Activated naive CD8-positive, alpha-beta T cell treated with anti-CD3 and anti-CD28 coated beads, Interleukin-2, amount 50 U/mL, for 16 hours (primary cell): ENCODE data around the gene DNAL1.
"Not testable (repeated sequence)": the region's sequence is repeated elsewhere in the genome, so short reads cannot be mapped to it uniquely, and the experiment has no call there.

Source experiments
- DNase-seq: peaks from one replicate; pipeline ENCODE4 v3.0.0-alpha.2; 2020; ENCODE audit warnings: low read depth, low spot score

DNAL1 gene

GRCh38 chr14:73640796-73641365, 3.9 kb upstream of the DNAL1 start:
- DNase-seq = no peak

GRCh38 chr14:73645248-73645610, 443 bp downstream of the DNAL1 start:
- no peak for DNase-seq

GRCh38 chr14:73651005-73651404, 6.2 kb downstream of the DNAL1 start:
- DNase-seq = no peak

GRCh38 chr14:73655851-73656250, 11.1 kb downstream of the DNAL1 start:
- DNase-seq = no peak

GRCh38 chr14:73659202-73659601, 14.4 kb downstream of the DNAL1 start:
- not testable (repeated sequence) for DNase-seq

- DNase-seq = no peak
Observed at GRCh38 chr14:73660511-73660910, 15.7 kb downstream of the DNAL1 start.

- DNase-seq = no peak
Observed at GRCh38 chr14:73661872-73662271, 17.1 kb downstream of the DNAL1 start.

GRCh38 chr14:73662487-73662943, 17.7 kb downstream of the DNAL1 start:
- no peak for DNase-seq

GRCh38 chr14:73663548-73664212, 18.9 kb downstream of the DNAL1 start:
- no peak for DNase-seq

- no peak for DNase-seq
Observed at GRCh38 chr14:73665130-73665529, 20.3 kb downstream of the DNAL1 start.

- DNase-seq = no peak
Observed at GRCh38 chr14:73666583-73666982, 21.8 kb downstream of the DNAL1 start.

GRCh38 chr14:73667854-73668253, 23.1 kb downstream of the DNAL1 start:
- DNase-seq = no peak

GRCh38 chr14:73674986-73675385, 30.2 kb downstream of the DNAL1 start:
- no peak for DNase-seq

GRCh38 chr14:73678698-73679097, 33.9 kb downstream of the DNAL1 start:
- DNase-seq = no peak

- no peak for DNase-seq
Observed at GRCh38 chr14:73680821-73681220, 36.0 kb downstream of the DNAL1 start.

- DNase-seq = no peak
Observed at GRCh38 chr14:73684627-73685026, 39.8 kb downstream of the DNAL1 start.

- no peak for DNase-seq
Observed at GRCh38 chr14:73685328-73685727, 40.5 kb downstream of the DNAL1 start.

- DNase-seq = no peak
Observed at GRCh38 chr14:73686901-73687300, 42.1 kb downstream of the DNAL1 start.

- no peak for DNase-seq
Observed at GRCh38 chr14:73694083-73694482, 49.3 kb downstream of the DNAL1 start.

- no peak for DNase-seq
Observed at GRCh38 chr14:73695082-73695481, 50.3 kb downstream of the DNAL1 start.

GRCh38 chr14:73695997-73696396, 51.2 kb downstream of the DNAL1 start:
- no peak for DNase-seq

GRCh38 chr14:73696466-73697400, 51.9 kb downstream of the DNAL1 start:
- DNase-seq = no peak

GRCh38 chr14:73700325-73700724, 55.5 kb downstream of the DNAL1 start:
- no peak for DNase-seq
